SU-DHL-6 (cell line): Measurements from ENCODE around the gene ARPP21.

Experiments
- CTCF ChIP-seq: fragments of 200-600 bp; sonication (generic); IDR thresholded peaks from one replicate; pipeline ENCODE4 v1.5.1; 2017; ENCODE audit warnings: antibody characterized with exemption, mild to moderate bottlenecking, low read length, moderate library complexity; ENCODE audit not compliant: insufficient read depth, poor library complexity, severe bottlenecking
- EZH2phosphoT487 ChIP-seq: fragments of 200-600 bp; sonication (generic), shearing (Covaris generic); conservative IDR thresholded peaks from 2 replicates; pipeline ENCODE4 v1.6.1; 2018; ENCODE audit warnings: mild to moderate bottlenecking, antibody characterized with exemption, low read length, moderate library complexity, mixed read lengths

- TF ChIP-seq CTCF (no peak), EZH2phosphoT487 (no peak)
Measured at GRCh38 chr3:35761311-35761710, 122.0 kb downstream of the ARPP21 start.
